Measurements from ENCODE around the gene TOX2. TPM values are rescaled to one million over a fixed set of nuclear protein-coding genes. Genes with fewer than 3 reads are reported as not detected.

The TOX2 gene
- total and polyA plus RNA-seq, 9 donors = 0.69 to 5.6 (median 1.8) TPM

GRCh38 chr20:44098256-44098630 is 183.6 kb downstream of the TOX2 start:
- Histone ChIP-seq H3K4me1 (ENCODE audit: insufficient read depth) (no peaks in the 10 kb centered on the region), H3K4me3 (no peak overlapping the region), H3K27me3 (no peaks in the 10 kb centered on the region), H3K36me3 (no peaks in the 10 kb centered on the region), H3K9me3 (no peaks in the 10 kb centered on the region), H3K27ac (no peak overlapping the region)
- WGBS, 3 donors = 87 to 93% (median 91%) methylated on average over 6 of the region's 6 CpGs
- intact Hi-C loops (cut with DNase I) = no loop called here
- no peak for DNase-seq
- no peak for TF ChIP-seq POLR2A (IDR thresholded peaks at IDR 0.05)
- TF ChIP-seq EP300 (IDR thresholded peaks at IDR 0.05) = no peak
- TF ChIP-seq CTCF (IDR thresholded peaks at IDR 0.05) = no peak

DNA sequence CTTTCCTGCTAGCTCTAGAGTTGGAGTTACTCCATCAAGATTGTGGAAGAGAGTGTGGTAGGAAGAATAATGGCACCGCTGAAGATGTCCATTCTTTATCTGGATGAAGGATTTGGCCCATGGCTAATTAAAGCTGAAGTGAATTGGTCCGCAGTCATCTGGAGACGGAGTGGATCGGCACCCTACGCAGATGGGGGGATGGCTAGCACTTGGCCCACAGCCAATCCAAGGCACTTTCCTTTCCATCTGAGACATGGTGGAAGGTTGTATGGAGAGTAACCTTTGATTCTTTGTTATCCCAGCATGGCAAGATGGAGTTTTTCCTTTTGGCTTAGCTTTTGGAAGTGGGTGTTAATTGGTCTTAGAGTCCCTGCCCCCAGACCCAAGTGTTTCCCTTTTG is 184.0 kb downstream of the TOX2 start:
- TF ChIP-seq POLR2A (IDR thresholded peaks at IDR 0.05) (no peak), EP300 (IDR thresholded peaks at IDR 0.05) (no peak), CTCF (IDR thresholded peaks at IDR 0.05) (no peak)

DNA sequence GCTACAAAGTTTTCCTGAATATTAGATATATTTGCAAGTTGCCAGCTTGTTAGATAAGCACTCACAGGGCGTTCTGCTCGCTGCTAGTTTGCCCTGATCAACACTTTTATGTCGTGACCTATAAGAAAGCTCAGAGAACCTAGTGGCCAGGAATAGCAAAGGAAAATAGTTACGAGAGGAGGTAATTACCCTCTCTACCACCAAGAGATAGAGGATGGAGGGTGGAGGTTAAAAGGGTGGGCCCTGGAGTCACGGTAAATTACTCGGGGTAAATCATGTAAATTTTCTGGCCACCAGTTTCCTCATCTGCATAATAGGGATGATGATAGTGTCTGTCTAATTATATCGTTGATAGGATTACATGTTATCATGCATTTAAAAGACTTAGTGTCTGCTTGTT is 185.2 kb downstream of the TOX2 start:
- H3K4me3 ChIP-seq = no peak overlapping the region
- H3K27ac ChIP-seq = no peak overlapping the region
- H3K27me3 ChIP-seq = no peaks in the 10 kb centered on the region
- DNase-seq = no peak
- no peaks in the 10 kb centered on the region for H3K4me1 ChIP-seq (ENCODE audit: insufficient read depth)
- H3K36me3 ChIP-seq = no peaks in the 10 kb centered on the region
- 26 to 38% (median 29%) methylated on average over 7 of the region's 7 CpGs for WGBS, 3 donors
- intact Hi-C loops (cut with DNase I) = no loop called here
- no peak for TF ChIP-seq EP300 (IDR thresholded peaks at IDR 0.05)
- no peak for TF ChIP-seq POLR2A (IDR thresholded peaks at IDR 0.05)
- no peak for TF ChIP-seq CTCF (IDR thresholded peaks at IDR 0.05)
- no peaks in the 10 kb centered on the region for H3K9me3 ChIP-seq

More for the DNA sequence above, 184.0 kb downstream of the TOX2 start:
- H3K27ac ChIP-seq = no peak overlapping the region
- no peaks in the 10 kb centered on the region for H3K36me3 ChIP-seq
- H3K4me3 ChIP-seq = no peak overlapping the region
- H3K9me3 ChIP-seq = no peaks in the 10 kb centered on the region
- H3K27me3 ChIP-seq = no peaks in the 10 kb centered on the region
- no peaks in the 10 kb centered on the region for H3K4me1 ChIP-seq (ENCODE audit: insufficient read depth)
- 90 to 96% (median 95%) methylated on average over 5 of the region's 5 CpGs for WGBS, 3 donors
- no peak for DNase-seq
- intact Hi-C loops (cut with DNase I) = no loop called here

- H3K4me1 ChIP-seq (ENCODE audit: insufficient read depth) = no peaks in the 10 kb centered on the region
- no peak overlapping the region for H3K27ac ChIP-seq
- no peaks in the 10 kb centered on the region for H3K27me3 ChIP-seq
- TF ChIP-seq CTCF (IDR thresholded peaks at IDR 0.05) = no peak
- TF ChIP-seq POLR2A (IDR thresholded peaks at IDR 0.05) = no peak
- H3K36me3 ChIP-seq = no peaks in the 10 kb centered on the region
- no peaks in the 10 kb centered on the region for H3K9me3 ChIP-seq
- DNase-seq = no peak
- H3K4me3 ChIP-seq = no peak overlapping the region
- intact Hi-C loops (cut with DNase I) = no loop called here
- WGBS, 3 donors = 88 to 94% (median 92%) methylated on average over 1 of the region's 1 CpG
Measured at GRCh38 chr20:44102582-44102981, 187.9 kb downstream of the TOX2 start.

All from ovary (tissue), 9 donors.